Left lung (tissue), 10 donors: ENCODE results near the gene PFKFB3. TPM values are rescaled to one million over a fixed set of nuclear protein-coding genes. Genes with fewer than 3 reads are reported as not detected.

Source experiments
- ATAC-seq: fragments of 200-7000 bp; cut with Tn5 transposase; one replicate; pipeline ENCODE4 v1.9.1; 2020; ENCODE audit warnings: moderate library complexity
- DNase-seq, 4 donors: peaks; one replicate each; pipeline ENCODE4 v3.0.0-alpha.2; 2013 to 2020
- H3K27ac ChIP-seq, 2 donors: fragments of 200-600 bp; sonication (generic) in 1 of 2; one replicate each; pipeline versions ENCODE4 v1.5.0 to v1.8.0; 2020 to 2021
- H3K27me3 ChIP-seq, 2 donors: fragments of 200-600 bp; sonication (generic) in 1 of 2; one replicate each; pipeline versions ENCODE4 v1.5.0 to v1.8.0; 2020 to 2021
- H3K36me3 ChIP-seq, 2 donors: fragments of 200-600 bp; sonication (generic) in 1 of 2; one replicate each; pipeline versions ENCODE4 v1.5.0 to v1.8.0; 2020 to 2021
- H3K4me1 ChIP-seq, 2 donors: fragments of 200-600 bp; one replicate each; pipeline ENCODE4 v1.8.0; 2021
- H3K4me3 ChIP-seq, 2 donors: fragments of 200-600 bp; sonication (generic) in 1 of 2; one replicate each; pipeline versions ENCODE4 v1.5.0 to v1.8.0; 2020 to 2021; ENCODE audit warnings: mild to moderate bottlenecking in 1 of 2
- H3K9me3 ChIP-seq, 2 donors: fragments of 200-600 bp; sonication (generic) in 1 of 2; one replicate each; pipeline versions ENCODE4 v1.5.0 to v1.8.0; 2020 to 2021
- CTCF ChIP-seq, 2 donors: fragments of 200-600 bp; sonication (generic) in 1 of 2; IDR thresholded peaks; one replicate each; pipeline versions ENCODE4 v1.5.0 to v1.8.0; 2021; ENCODE audit warnings: antibody characterized with exemption in 2 of 2
- intact Hi-C, 2 donors: fragments of 100-400 bp; cut with DNase I; formaldehyde crosslinking; loops; one replicate each; pipeline versions ENCODE4 v1.11.2 to v1.14.2; 2022
- polyA plus RNA-seq, 6 donors: library from polyadenylated mRNA; unstranded; fragments of 120-200 nt; gene quantifications; one replicate each; pipeline ENCODE4 v1.2.1, GENCODE V29; 2013; ENCODE audit not compliant: insufficient read length in 6 of 6
- total RNA-seq, 2 donors: library from RNA; stranded (reverse); fragmentation: NEBNext Ultra II Directional; extraction: Animal tissue kit (Norgen Biotek cat#: 25700); gene quantifications; one replicate each; pipeline ENCODE4 v1.2.1, GENCODE V29; 2021
- donor health status: DM: no; HTN: yes; CAD: no.
- donor health status: DM: no; HTN: no; CAD: no.

The PFKFB3 gene
- total and polyA plus RNA-seq, 8 donors, result 15.3 to 120 (median 22.5) TPM

DNA sequence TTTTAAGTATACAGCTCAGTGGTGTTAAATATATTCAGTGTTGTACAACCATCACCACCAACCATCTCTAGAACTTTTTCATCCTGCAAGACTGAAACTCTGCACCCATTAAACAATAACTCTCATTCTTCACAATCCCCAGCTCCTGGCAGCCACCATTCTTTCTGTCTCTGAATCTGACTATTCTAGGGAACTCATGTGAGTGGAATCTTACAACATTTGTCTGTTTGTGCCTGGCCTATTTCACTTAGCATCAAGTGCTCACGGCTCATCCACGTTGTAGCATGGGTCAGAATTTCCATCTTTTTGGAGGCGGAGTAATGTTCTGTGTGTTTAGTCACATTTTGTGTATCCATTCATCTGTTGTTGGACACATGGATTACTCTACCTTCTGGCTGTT lies 40.8 kb upstream of the PFKFB3 start:
- peaks cover 0 to 8% of the 10 kb centered on the region in 2 donors for H3K36me3 ChIP-seq
- TF ChIP-seq CTCF (IDR thresholded peaks at IDR 0.05), result no peak
- intact Hi-C loops, result no loop called here
- DNase-seq, result no peak
- no peak overlapping the region for H3K27ac ChIP-seq
- no peak overlapping the region for H3K4me3 ChIP-seq
- H3K9me3 ChIP-seq, result no peaks in the 10 kb centered on the region
- H3K4me1 ChIP-seq, result peaks cover 15 to 51% of the 10 kb centered on the region in 2 donors
- no peaks in the 10 kb centered on the region for H3K27me3 ChIP-seq
- no peak for ATAC-seq

- TF ChIP-seq CTCF (IDR thresholded peaks at IDR 0.05), result no peak
- no peak for DNase-seq
- peak overlapping the region; percentile 62 to 77 for H3K4me3 ChIP-seq
- no peaks in the 10 kb centered on the region for H3K27me3 ChIP-seq
- H3K27ac ChIP-seq, result peak overlapping the region; percentile 70 to 96
- ATAC-seq, result no peak
- H3K4me1 ChIP-seq, result peaks cover 15 to 55% of the 10 kb centered on the region in 2 donors
- H3K9me3 ChIP-seq, result no peaks in the 10 kb centered on the region
- peaks cover 0 to 13% of the 10 kb centered on the region in 2 donors for H3K36me3 ChIP-seq
- intact Hi-C loops, result no loop called here
Measured at GRCh38 chr10:6162589-6163356, 40.0 kb upstream of the PFKFB3 start.

DNA sequence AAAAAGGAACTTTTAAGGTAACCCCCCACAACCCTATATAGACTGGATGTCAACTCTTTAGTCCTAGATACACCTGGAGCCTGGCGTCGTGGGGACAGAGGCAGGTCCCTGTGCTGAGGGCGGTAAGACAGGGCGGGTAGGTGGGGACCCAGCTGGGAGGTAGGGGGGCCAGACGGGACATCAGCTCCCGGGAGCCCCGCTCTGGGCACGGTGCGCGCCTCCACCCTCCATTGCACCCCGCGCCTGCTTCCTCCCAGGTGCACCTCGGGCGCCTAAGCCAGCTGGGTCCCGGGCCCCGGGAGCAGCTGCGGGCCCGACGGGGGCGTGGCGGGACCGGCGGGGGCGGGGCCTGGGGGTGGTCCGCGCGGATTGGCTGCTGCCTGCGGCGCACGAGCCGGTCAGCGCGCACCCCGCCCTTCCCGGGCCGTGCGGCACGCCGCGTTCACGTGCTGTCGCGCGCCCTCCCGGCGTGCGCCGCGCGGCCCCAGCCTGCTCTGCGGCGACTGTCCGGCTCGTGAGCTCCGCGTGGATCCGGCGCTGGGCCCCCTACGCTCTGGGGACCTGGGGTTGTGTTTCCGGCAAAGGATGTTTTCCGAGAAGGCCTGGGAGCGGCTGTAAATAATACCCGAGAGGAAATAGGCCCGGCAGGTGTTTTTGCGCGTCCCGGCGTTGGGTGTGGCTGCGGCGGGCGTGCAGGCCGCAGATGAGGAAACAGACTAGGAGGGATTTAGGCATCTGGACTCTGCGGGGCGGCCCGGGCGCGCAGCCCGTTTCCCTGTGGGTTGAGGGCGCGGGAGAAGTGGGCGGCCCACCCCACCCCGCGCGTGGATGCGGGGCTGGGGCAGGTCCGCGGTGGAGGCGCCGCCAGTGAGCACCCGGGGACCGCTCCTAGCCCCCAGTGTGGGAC lies 39.1 kb upstream of the PFKFB3 start:
- Histone ChIP-seq H3K36me3 (peaks cover 0 to 13% of the 10 kb centered on the region in 2 donors), H3K9me3 (no peaks in the 10 kb centered on the region), H3K4me3 (peak overlapping the region; percentile 62 to 77), H3K27ac (peak overlapping the region; percentile 85 to 96), H3K4me1 (peaks cover 15 to 54% of the 10 kb centered on the region in 2 donors), H3K27me3 (no peaks in the 10 kb centered on the region)
- DNase-seq (peak; percentile 86 to 96 (median 92)), ATAC-seq (peak; percentile 99)
- TF ChIP-seq CTCF (IDR thresholded peaks at IDR 0.05), result no peak
- intact Hi-C loops, result no loop called here

DNA sequence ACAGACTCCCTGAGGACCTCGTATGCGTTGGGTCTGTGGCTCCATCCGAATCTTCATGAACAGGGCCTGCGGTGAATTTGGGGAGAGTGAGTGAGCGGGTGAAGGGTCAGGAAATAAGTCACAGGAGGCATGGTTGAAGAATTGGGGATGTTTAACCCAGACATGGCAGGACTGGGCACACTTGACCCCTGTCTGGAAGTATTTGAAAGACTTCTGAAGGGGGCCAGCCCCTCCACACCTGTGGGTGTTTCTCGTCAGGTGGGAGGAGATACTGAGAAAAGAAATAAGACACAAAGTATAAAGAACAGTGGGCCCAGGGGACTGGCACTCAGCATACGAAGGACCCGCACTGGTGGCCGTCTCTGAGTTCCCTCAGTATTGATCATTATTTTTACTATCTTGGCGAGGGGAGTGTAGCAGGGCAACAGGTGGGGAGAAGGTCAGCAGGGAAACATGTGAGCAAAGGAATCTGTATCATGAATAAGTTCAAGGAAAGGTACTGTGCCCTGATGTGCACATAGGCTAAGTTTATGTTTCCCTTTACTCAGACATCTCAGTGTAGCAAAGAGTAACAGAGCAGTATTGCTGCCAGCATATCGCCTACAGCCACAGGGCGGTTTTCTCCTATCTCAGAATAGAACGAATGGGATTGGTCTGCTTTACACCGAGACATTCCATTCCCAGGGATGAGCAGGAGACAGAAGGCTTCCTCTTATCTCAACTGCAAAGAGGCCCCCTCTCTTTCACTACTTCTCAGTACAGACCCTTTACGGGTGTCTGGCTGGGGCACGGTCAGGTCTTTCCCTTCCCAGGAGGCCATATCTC lies 38.2 kb upstream of the PFKFB3 start:
- peaks cover 0 to 13% of the 10 kb centered on the region in 2 donors for H3K36me3 ChIP-seq
- H3K4me1 ChIP-seq, result peaks cover 15 to 63% of the 10 kb centered on the region in 2 donors
- no peaks in the 10 kb centered on the region for H3K27me3 ChIP-seq
- ATAC-seq, result no peak
- H3K4me3 ChIP-seq, result peak overlapping the region; percentile 62 to 77
- no peaks in the 10 kb centered on the region for H3K9me3 ChIP-seq
- no peak for TF ChIP-seq CTCF (IDR thresholded peaks at IDR 0.05)
- intact Hi-C loops, result no loop called here
- peak overlapping the region; percentile 85 to 96 for H3K27ac ChIP-seq
- DNase-seq, result peak in 1 of 4 donors; percentile 17
